GM20000 (cell line): ENCODE data around the gene GTPBP6.

Experiments used
- DNase-seq: peaks from one replicate; pipeline ENCODE4 v3.0.0; 2012; ENCODE audit warnings: low spot score
- TF ChIP-seq, protein P1 (sequence below): IDR thresholded peaks from 2 replicates; pipeline ENCODE4 v1.5.1; 2012; ENCODE audit warnings: mild to moderate bottlenecking, control low read depth; ENCODE audit errors: extremely low read depth, missing control alignments

GTPBP6 gene

DNA sequence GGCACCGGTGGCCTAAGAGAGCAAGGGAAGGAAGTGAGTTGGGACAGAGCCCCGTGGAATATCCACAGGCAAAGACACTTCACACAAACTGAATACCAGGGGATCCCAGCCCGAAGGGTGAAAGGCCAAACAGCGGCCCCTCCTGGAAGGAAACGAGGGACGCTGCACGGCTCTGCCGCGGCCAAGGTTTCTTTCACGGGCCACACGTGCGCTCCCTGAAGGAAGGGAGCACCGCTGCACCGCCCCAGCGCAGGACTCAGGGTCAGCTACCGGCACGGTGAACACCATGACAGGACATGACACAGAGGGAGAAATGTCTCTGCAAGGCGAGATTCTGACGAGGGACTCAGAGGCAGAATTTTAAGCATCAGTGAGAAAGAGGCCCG lies 31.5 kb upstream of the GTPBP6 start:
- no peak for DNase-seq
- TF ChIP-seq, protein P1, sequence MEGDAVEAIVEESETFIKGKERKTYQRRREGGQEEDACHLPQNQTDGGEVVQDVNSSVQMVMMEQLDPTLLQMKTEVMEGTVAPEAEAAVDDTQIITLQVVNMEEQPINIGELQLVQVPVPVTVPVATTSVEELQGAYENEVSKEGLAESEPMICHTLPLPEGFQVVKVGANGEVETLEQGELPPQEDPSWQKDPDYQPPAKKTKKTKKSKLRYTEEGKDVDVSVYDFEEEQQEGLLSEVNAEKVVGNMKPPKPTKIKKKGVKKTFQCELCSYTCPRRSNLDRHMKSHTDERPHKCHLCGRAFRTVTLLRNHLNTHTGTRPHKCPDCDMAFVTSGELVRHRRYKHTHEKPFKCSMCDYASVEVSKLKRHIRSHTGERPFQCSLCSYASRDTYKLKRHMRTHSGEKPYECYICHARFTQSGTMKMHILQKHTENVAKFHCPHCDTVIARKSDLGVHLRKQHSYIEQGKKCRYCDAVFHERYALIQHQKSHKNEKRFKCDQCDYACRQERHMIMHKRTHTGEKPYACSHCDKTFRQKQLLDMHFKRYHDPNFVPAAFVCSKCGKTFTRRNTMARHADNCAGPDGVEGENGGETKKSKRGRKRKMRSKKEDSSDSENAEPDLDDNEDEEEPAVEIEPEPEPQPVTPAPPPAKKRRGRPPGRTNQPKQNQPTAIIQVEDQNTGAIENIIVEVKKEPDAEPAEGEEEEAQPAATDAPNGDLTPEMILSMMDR, result no peak

DNA sequence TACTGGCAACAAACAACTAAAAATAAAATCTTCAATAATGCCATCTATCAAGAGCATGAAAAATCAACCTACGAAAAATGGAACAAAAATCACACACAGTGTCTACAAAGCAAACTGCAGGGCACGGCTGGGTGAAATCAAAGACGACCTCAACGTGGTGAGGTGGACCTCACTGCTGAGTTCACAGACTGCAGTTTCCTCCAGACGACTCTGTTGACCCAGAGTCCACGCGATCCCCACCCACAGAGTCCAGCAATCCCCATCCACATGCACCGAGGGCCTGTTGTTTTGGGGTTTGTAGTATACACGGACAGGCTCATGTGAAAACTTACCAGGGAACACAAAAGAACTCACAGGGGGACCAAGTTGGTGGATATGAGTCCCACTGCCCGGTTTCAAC lies 31.1 kb upstream of the GTPBP6 start:
- TF ChIP-seq, protein P1, result no peak
- no peak for DNase-seq

DNA sequence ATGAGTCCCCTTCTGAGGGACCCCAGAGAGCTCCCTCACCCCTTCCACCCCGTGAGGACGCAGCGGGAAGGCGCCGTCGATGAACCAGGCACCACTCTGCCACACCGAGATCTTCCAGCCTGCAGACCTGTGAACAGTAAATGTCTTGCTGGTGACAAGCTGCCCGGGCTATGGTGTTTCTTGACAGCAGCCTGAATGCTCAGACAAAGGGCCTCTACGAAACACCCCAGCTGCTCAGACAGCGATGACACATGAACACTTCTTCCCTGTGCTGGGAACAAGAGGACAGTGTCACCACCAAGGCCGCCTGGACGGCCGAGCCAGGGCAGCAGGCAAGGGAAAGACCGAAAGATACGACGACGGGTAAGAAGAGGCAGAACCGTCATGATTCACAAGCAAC lies 30.6 kb upstream of the GTPBP6 start:
- no peak for DNase-seq
- TF ChIP-seq, protein P1, result no peak

DNA sequence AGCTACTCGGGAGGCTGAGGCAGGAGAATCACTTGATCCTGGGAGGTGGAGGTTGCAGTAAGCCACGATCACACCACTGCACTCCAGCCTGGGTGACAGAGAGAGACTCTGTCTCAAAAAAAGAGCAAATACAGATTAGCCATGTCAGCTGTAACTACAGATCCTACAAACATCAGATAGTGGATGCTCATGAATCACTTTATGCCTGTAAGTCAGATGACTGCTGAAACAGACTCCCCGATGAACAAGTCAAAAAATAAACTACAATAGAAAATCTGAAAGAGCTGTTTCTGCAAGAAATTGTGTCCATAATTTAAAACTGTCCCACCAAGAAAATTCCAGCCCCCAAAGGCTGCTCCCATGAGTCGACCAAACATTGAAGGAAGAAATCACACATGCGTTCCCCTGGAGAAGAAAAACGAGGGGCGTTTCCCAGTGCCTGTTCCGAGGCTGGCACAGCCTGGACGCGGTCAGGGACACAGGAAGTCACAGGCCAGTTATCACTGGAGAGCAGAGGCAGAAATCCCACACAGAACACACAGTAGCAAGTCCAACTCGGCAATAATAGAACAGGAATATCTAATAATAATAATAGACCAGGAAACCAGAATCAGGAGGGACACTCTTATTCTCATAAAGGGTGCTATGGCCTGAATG lies 30.0 kb upstream of the GTPBP6 start:
- TF ChIP-seq, protein P1, result no peak
- no peak for DNase-seq

- TF ChIP-seq, protein P1, result no peak
Observed at GRCh38 chrX:347351-348117, 28.9 kb upstream of the GTPBP6 start.

DNA sequence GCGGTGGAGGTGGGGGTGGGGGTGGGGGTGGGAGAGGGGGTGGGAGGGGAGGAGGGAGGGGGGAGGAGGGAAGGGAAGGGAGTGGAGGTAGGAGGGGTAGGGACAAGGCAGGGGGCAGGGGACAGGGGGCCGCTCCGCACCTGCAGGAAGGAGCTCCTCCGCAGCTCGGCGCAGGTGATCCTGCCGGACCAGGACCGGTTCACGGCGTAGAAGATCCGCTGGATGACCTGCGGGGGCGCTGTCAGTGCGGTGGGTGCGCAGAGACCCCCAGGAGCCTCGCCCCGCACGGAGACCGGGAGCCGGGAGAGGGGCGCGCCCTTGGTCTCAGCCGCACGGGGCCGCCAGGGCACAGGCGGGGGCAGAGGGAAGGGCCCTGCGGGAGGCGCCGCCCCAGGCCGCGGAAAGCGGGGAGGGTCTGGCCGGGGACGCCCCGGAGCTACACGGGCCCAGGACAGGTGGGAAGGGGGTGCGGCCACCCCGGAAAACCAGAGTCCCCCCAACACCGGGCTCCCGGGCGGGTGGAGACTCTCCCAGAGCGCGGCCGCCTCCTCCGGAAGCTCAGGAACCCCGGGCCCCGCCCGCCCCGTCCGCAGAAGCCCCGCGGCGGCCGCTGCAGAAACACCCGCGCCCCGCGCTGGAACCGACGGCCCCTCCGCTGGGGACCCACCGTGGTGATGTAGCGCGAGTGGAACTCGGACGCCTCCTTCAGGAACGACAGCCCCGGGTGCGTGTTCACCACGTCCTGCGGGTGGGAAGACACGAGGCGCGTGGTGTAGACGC lies 27.6 kb upstream of the GTPBP6 start:
- DNase-seq, result no peak
- TF ChIP-seq, protein P1, result no peak

More at GRCh38 chrX:347351-348117, 28.9 kb upstream of the GTPBP6 start:
- no peak for DNase-seq
